Activated B cell treated with CpG ODN at 0.5 μM for 24 hours (primary cell): ENCODE results near the gene ASB7. TPM values are rescaled to one million over a fixed set of nuclear protein-coding genes. Genes with fewer than 3 reads are reported as not detected.

Experiments
- ATAC-seq: fragments of 200-7000 bp; cut with Tn5 transposase; one replicate; pipeline ENCODE4 v1.10.0; 2021; ENCODE audit warnings: low read depth, mild to moderate bottlenecking, moderate library complexity
- CTCF ChIA-PET: fragments of 350-600 bp; sonication (Branson Sonifier 250); formaldehyde crosslinking; loops from one replicate; lab custom pipeline; 2021; ENCODE audit warnings: antibody characterized with exemption; lab: Charles Lee
- POLR2A ChIA-PET: fragments of 350-600 bp; sonication (Branson Sonifier 250); formaldehyde crosslinking; loops from one replicate; lab custom pipeline; 2021; ENCODE audit warnings: antibody characterized with exemption; lab: Charles Lee
- DNase-seq: peaks from one replicate; pipeline ENCODE4 v3.0.0; 2022
- H3K27ac Mint-ChIP-seq: one replicate; pipeline ENCODE4 v1.8.0; 2020; ENCODE audit warnings: mixed read lengths
- H3K27me3 Mint-ChIP-seq: one replicate; pipeline ENCODE4 v1.8.0; 2021; ENCODE audit warnings: mixed read lengths
- H3K36me3 Mint-ChIP-seq: one replicate; pipeline ENCODE4 v1.8.0; 2021; ENCODE audit warnings: low read depth, mixed read lengths
- H3K4me1 Mint-ChIP-seq: one replicate; pipeline ENCODE4 v1.8.0; 2021; ENCODE audit warnings: mixed read lengths
- H3K4me3 Mint-ChIP-seq: one replicate; pipeline ENCODE4 v1.8.0; 2020; ENCODE audit warnings: mild to moderate bottlenecking, mixed read lengths
- H3K9me3 Mint-ChIP-seq: one replicate; pipeline ENCODE4 v1.8.0; 2020; ENCODE audit warnings: mixed read lengths
- CTCF ChIP-seq: fragments of 200-600 bp; IDR thresholded peaks from one replicate; pipeline ENCODE4 v1.8.0; 2022; ENCODE audit warnings: antibody characterized with exemption, mild to moderate bottlenecking
- intact Hi-C: fragments of 100-400 bp; cut with micrococcal nuclease; formaldehyde crosslinking; loops from one replicate; pipeline ENCODE4 v1.15.1; 2024
- total RNA-seq: library from RNA; stranded (reverse); gene quantifications from 2 replicates; pipeline ENCODE4 v1.2.3, GENCODE V29; 2022

Gene ASB7
- total RNA-seq, 1 donor from 2014 or later, result 21.3 TPM

DNA sequence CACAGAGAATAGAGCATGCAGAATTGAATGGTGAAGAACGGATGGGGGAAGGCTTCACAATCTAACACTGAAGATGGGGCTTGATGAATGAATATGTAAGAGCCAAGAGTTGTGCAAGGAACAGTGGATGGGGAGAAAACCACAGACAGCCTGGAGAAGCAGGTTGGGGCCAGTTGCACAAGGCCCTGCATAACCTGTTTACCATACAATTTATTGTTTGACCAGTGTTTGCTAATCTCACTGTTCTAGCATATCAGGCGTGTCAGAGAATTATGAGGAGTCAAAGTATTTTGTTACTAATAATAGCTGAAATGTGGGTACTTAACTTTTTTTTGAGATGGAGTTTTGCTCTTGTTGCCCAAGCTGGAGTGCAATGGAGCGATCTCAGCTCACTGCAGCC, 36.8 kb upstream of the ASB7 start:
- H3K9me3 Mint-ChIP-seq, result no peaks in the 10 kb centered on the region
- no peak for ATAC-seq
- CTCF ChIA-PET, result no interaction called here

DNA sequence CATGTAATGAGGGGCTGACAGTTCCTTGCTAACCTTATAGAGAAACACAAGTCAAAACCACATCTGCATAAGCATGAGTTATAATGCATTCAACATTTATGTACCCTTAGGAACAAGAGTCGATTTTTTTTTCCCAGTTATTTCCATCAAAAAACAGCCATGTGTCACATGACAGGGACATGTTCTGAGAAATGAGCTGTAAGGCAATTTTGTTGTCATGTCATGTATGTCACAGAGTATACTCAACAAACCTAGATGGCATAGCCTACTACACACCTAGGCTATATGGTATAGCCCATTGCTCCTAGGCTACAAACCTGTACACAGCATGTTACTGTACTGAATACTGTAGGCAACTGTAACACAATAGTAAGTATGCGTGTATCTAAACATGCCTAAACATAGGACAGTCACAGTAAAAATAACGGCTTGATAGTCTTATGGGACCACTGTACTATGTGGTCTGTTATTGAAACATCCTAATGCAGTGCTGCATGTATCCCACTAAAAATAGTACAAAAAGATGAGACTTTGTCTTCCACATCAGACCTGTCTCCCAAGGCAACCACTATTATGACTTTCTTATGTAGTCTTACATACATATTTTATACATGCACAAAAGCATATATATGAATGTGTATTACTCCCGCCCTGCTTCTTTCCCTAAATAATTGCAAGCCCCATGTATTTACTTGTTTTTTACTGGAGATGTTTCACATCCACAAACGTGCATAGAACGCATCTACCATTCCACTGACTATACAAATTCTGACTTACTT, 35.4 kb upstream of the ASB7 start:
- Mint-ChIP-seq H3K9me3 (no peaks in the 10 kb centered on the region), H3K4me3 (no peak overlapping the region), H3K27ac (no peak overlapping the region), H3K4me1 (no peaks in the 10 kb centered on the region), H3K27me3 (no peaks in the 10 kb centered on the region), H3K36me3 (peaks cover 34% of the 10 kb centered on the region)
- intact Hi-C loops, result no loop called here
- ATAC-seq, result no peak
- POLR2A ChIA-PET, result no interaction called here
- DNase-seq, result no peak
- CTCF ChIA-PET, result no interaction called here
- TF ChIP-seq CTCF, result no peak

More for the DNA sequence above, 36.8 kb upstream of the ASB7 start:
- intact Hi-C loops, result no loop called here
- no peak overlapping the region for H3K27ac Mint-ChIP-seq
- H3K4me1 Mint-ChIP-seq, result no peaks in the 10 kb centered on the region
- DNase-seq, result no peak
- H3K36me3 Mint-ChIP-seq, result peaks cover 27% of the 10 kb centered on the region
- POLR2A ChIA-PET, result no interaction called here
- H3K4me3 Mint-ChIP-seq, result no peak overlapping the region
- no peak for TF ChIP-seq CTCF
- H3K27me3 Mint-ChIP-seq, result no peaks in the 10 kb centered on the region

DNA sequence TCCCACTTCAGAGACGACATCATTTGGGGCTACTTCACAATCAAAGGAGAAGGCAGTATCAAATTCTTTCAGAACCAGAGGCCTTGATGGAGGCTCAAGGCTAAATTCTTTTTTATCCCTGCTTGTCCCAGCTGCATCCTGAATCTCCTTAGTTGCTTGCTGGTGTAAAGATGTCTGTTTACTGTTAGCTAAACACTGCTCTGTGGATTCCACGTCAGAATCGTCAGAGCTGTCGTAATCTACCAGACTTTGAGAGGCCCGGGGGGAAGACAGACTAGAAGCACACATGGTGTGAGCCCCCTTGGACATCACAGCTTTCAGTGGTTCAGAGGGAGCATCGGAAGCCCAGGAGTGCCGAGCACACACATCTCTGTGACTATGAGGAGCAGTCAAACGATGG, 33.0 kb upstream of the ASB7 start:
- Mint-ChIP-seq H3K27me3 (no peaks in the 10 kb centered on the region), H3K9me3 (no peaks in the 10 kb centered on the region), H3K4me3 (no peak overlapping the region), H3K27ac (no peak overlapping the region), H3K4me1 (no peaks in the 10 kb centered on the region), H3K36me3 (peaks cover 42% of the 10 kb centered on the region)
- ATAC-seq (no peak), DNase-seq (no peak)
- TF ChIP-seq CTCF, result no peak
- intact Hi-C loops, result no loop called here
- POLR2A ChIA-PET, result no interaction called here
- CTCF ChIA-PET, result interaction anchor here (5.7 kb wide), 1 partner anchor 221 kb away, joined by 80 read pairs; no protein-coding TSS in a partner anchor

- H3K9me3 Mint-ChIP-seq, result no peaks in the 10 kb centered on the region
- TF ChIP-seq CTCF, result no peak
- ChIA-PET POLR2A (no interaction called here), CTCF (interaction anchor here (5.7 kb wide), 1 partner anchor 221 kb away, joined by 80 read pairs; no protein-coding TSS in a partner anchor)
- intact Hi-C loops, result loop anchor here (2.0 kb wide), 1 partner anchor 1297 kb away; no protein-coding TSS in a partner anchor
- no peaks in the 10 kb centered on the region for H3K4me1 Mint-ChIP-seq
- peaks cover 42% of the 10 kb centered on the region for H3K36me3 Mint-ChIP-seq
- ATAC-seq (no peak), DNase-seq (no peak)
- no peaks in the 10 kb centered on the region for H3K27me3 Mint-ChIP-seq
- no peak overlapping the region for H3K4me3 Mint-ChIP-seq
- no peak overlapping the region for H3K27ac Mint-ChIP-seq
Observed at GRCh38 chr15:100570275-100570674, 32.1 kb upstream of the ASB7 start.

DNA sequence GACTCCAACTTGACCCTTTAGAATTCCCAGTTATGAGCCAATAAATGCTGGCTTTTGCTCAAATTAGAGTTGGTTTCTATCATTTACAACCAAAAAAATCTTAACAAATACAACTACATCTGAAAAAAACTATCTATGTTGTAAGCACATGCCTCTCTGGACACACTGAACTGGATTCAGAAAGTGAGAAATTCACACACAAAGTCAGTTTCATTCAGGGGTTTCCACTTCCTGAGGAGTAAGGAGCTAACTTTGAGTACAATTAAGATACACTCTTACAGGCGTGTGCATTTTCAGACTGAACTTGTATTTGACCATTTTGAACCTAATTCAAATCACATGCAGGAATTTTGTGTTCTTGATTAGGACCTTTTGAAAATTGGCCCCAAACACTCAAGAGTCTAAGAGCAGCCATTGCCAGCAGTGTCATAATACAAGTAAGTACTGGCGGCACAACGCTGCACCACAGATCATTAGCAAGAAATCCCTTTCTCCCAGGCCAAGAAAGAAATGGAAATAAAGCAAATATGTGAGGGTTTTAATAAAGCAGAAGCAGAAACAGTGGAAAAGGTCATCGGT, 31.6 kb upstream of the ASB7 start:
- no peaks in the 10 kb centered on the region for H3K4me1 Mint-ChIP-seq
- CTCF ChIA-PET, result interaction anchor here (1.1 to 5.7 kb wide), 2 partner anchors 222 to 642 kb away, joined by 6 to 80 read pairs; no protein-coding TSS in a partner anchor
- TF ChIP-seq CTCF, result no peak
- peaks cover 42% of the 10 kb centered on the region for H3K36me3 Mint-ChIP-seq
- H3K27ac Mint-ChIP-seq, result no peak overlapping the region
- no peak for ATAC-seq
- H3K4me3 Mint-ChIP-seq, result no peak overlapping the region
- DNase-seq, result no peak
- H3K9me3 Mint-ChIP-seq, result no peaks in the 10 kb centered on the region
- no peaks in the 10 kb centered on the region for H3K27me3 Mint-ChIP-seq
- POLR2A ChIA-PET, result no interaction called here
- intact Hi-C loops, result loop anchor here (2.0 kb wide), 1 partner anchor 1298 kb away; no protein-coding TSS in a partner anchor
